HG03460 (cell line): Measurements from ENCODE around the gene SFRP2.

Experiments used
- ATAC-seq: cut with Tn5 transposase; IDR thresholded peaks from one replicate; pipeline ENCODE4 v1.9.1; 2021; ENCODE audit not compliant: unreplicated experiment

The SFRP2 gene

GRCh38 chr4:153773236-153773690 is 15.6 kb downstream of the SFRP2 start:
- no peak for ATAC-seq

DNA sequence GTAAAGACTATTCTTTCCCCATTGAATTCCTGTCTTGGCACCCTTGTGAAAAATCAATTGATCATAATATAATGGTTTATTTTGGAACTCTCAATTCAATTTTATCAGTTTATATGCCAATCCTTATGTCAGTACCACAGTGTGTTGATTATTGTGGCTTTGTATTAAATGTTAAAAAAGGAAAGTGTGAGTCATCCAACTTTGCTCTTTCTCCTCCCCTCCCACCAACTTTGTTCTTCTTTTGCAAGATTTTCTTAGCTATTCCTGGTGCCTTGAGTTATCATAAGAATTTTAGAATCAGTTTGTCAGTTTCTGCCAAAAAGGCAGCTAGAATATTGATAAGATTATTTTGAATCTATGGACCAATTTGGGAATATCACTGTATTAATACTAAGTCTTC is 17.8 kb downstream of the SFRP2 start:
- ATAC-seq = no peak

DNA sequence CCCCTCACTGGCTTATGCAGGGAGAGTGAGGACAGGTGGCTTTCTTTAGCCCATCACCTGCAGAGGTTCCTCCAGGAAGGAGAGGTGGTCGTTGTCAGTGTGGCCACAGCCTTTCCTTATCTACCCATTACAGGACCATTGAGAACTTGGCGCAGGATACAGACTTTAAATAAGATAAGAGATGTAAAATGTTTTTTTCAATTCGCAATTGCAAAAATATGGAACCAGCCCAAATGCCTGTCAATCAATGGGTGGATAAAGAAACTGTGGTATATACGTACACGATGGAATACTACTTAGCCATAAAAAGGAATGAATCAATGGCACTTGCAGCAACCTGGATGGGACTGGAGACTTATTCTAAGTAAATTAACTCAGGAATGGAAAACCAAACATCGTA is 22.1 kb downstream of the SFRP2 start:
- ATAC-seq = no peak

DNA sequence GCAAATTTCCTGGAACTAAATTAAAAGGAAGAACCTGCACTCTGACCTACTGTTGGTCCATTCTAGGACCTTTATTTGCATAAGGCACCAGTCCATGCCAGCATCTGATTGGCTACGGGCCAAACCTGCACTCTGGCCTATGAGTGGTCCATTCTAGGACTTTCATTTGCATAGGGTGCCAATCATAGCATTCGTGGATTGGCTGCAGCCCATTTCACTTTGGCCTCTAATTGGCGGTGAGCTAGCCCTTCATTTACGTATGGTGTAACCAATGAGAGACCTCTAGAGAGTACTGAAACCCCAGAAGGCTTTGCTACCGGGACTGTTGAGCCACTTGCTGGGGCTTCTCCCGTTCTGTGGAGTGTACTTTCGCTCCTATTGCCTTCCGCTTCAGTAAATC is 23.0 kb downstream of the SFRP2 start:
- ATAC-seq = no peak

GRCh38 chr4:153764601-153765368 is 24.1 kb downstream of the SFRP2 start:
- no peak for ATAC-seq

DNA sequence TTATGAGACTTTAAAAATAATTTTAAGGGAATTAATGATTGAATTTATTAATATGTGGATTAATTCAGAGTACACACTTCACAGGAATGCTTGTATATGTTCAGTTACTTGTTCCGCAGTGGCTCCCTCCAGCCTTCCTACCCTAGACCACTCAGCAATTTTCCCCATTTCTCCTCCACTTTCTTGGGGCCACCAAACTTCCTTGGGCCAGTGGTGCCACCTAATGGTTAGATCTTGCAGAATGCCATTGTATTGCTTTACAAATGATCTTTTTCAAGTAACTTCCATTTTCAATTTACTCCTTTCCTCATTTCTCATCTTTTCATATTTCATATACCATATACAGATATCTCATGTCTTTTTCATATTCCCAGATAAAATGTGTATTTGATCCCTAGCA is 25.5 kb downstream of the SFRP2 start:
- ATAC-seq = no peak

DNA sequence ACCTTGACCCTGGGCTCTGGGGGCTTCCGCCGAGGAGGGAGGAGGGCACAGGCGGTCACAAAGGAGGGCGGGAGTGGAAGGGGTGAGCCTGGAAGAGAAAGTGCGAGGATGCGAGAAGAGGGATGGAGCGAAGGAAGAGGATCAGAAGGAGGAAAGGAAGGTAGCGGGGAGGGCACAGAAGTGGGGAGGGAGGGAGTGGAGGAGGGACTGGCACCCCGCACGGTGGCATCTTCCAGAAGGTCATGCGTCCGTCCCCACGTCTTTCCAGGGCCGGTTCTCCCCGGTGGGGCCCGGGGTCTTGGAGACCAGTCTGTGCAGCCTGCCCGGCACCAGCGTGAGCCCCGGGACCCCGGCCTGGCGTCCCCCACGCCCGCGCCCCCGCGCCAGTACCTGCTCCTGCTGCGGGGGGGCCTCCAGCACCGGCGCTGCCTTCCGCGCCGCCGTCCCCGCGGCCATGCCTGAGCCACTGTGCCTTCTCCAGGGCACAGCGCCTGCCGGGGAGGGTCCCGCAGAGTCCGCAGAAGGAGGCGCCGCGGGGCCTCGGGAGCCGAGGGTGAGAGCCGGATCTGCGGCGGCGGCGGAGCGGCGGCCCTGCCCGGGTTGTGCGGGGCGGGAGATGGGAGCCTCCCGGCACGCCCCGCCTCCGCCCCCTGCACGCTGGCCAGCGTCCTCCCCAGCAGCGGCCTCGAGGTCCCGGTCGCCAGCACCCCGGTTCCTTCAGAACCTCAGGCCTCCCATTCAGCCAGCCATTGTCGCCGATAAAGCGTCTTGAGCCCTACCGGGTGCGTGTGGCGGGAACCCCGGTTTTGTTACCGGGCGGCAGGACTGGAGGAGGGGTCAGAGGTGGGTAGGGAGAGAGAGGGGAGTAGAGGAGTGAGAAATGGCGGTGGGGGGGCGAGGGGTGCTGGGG is 29.2 kb downstream of the SFRP2 start, which contains the start of gene RNF175:
Gene RNF175, minus strand, starts transcription at position 618 of the 910 bp plus-strand sequence. Its CDS starts 162 bp downstream, at position 456.
- ATAC-seq = no peak

GRCh38 chr4:153758688-153759406 is 30.0 kb downstream of the SFRP2 start:
- ATAC-seq = no peak

GRCh38 chr4:153758136-153758535 is 30.7 kb downstream of the SFRP2 start:
- ATAC-seq = no peak

GRCh38 chr4:153757407-153757806 is 31.5 kb downstream of the SFRP2 start:
- ATAC-seq = no peak

- no peak for ATAC-seq
Observed at GRCh38 chr4:153755186-153755585, 33.7 kb downstream of the SFRP2 start.

GRCh38 chr4:153750197-153750817 is 38.6 kb downstream of the SFRP2 start:
- ATAC-seq = peak; percentile 89

GRCh38 chr4:153748378-153748777 is 40.5 kb downstream of the SFRP2 start:
- ATAC-seq = no peak

- no peak for ATAC-seq
Observed at GRCh38 chr4:153747406-153747955, 41.4 kb downstream of the SFRP2 start.

DNA sequence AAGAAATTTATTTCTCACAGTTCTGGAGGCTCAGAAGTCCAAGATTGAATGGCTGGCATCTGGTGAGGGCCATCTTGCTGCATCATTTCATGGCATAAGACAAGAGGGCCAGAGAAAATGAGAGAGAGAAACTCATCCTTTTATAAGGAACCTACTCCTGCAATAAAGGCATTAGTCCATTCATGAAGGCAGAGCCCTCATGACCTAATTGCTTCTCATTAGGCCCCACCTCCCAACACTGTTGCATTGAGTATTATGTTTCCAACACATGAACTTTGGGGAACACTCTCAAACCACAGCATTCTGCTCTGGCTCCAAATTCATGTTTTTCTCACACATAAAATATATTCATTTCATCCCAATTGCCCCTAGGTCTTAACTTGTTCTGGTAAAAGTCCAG is 43.2 kb downstream of the SFRP2 start:
- no peak for ATAC-seq

- no peak for ATAC-seq
Observed at GRCh38 chr4:153741541-153741940, 47.3 kb downstream of the SFRP2 start.

DNA sequence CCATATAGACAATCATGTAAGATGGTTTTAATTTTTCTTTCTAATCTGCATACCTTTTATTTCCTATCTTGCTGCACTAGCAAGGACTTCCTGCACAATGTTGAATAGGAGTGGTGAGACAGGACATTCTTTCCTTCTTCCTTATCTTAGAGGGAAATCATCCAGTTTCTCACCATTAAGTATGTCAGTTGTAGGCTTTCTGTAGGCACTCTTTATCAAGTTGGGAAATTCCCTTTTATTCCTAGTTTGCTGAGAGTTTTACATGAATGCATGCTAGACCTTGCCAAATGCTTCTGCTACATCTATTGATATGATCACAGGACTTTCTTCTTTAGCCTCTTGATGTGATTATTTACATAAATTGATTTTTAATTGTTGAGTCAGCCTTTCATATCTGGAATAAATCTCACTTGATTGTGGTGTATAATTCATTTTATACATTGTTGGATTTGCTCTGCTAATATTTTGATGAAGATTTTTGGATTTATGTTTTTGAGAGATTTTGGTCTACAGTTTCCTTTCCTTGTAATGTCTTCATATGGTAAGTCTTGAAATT is 52.9 kb downstream of the SFRP2 start:
- ATAC-seq = no peak

DNA sequence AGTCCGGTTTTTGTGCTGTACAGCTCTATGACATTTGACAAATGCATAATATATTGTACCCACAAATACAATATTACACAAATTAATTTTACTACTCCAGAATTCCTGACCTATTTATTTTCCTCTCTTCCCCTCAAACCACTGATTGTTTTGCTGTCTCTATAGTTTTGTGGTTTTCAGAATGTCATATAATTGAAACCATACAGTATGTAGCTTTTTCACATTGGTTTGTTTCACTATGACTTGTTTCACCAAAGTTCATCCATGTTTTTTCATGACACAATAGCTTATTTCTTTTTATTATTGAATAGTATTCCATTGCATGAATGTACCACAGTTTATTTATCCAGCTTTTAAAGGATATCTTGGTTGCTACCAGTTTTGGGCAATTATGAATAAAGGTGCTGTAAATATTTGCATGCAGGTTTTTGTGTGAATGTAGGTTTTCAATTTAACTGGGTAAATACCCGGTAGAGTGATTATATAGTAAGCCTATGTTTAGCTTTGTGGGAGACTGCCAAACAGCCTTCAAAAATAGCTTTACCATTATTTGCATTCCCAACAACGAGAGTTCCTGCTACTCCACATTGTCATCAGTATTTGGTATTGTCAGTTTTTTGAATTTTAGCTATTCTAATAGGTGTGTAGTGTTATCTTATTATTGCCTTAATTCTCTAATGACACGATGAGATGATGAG is 55.0 kb downstream of the SFRP2 start:
- no peak for ATAC-seq

DNA sequence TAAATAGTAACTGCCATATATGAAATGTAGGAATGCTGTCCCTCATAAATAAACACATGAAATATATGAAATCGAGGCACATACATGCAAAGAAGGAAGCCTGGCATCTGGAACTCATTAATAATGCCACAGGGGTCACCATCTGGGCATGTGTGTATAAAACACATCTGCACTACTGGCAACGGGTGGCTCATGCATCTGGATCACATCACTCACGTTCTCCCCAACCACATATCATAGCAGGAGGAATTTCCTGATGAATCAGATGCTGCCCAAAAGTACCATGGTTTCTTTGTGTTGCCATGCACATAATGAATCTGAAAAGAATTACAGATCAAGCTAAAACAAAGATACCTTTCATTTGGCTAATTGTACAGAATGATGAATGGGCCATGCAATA is 57.6 kb downstream of the SFRP2 start:
- no peak for ATAC-seq
